Osteocyte (in vitro differentiated cells): Measurements from ENCODE around the gene CD3E. TPM values are rescaled to one million over a fixed set of nuclear protein-coding genes. Genes with fewer than 3 reads are reported as not detected.

ENCODE experiments used
- DNase-seq: peaks from one replicate; pipeline ENCODE4 v3.0.0; 2021; ENCODE audit warnings: mixed read lengths; ENCODE audit not compliant: unreplicated experiment; ENCODE audit errors: extremely low spot score
- H3K27ac Mint-ChIP-seq: one replicate; pipeline ENCODE4 v1.8.0; 2021; ENCODE audit warnings: mild to moderate bottlenecking, mixed read lengths; ENCODE audit not compliant: unreplicated experiment
- H3K27me3 Mint-ChIP-seq: one replicate; pipeline ENCODE4 v1.8.0; 2021; ENCODE audit warnings: mixed read lengths; ENCODE audit not compliant: unreplicated experiment
- H3K36me3 Mint-ChIP-seq: one replicate; pipeline ENCODE4 v1.8.0; 2021; ENCODE audit warnings: mixed read lengths; ENCODE audit not compliant: unreplicated experiment
- H3K4me1 Mint-ChIP-seq: one replicate; pipeline ENCODE4 v1.8.0; 2021; ENCODE audit warnings: mixed read lengths; ENCODE audit not compliant: unreplicated experiment
- H3K4me3 Mint-ChIP-seq: one replicate; pipeline ENCODE4 v1.8.0; 2021; ENCODE audit warnings: mild to moderate bottlenecking, moderate library complexity, mixed read lengths; ENCODE audit not compliant: unreplicated experiment
- H3K9me3 Mint-ChIP-seq: one replicate; pipeline ENCODE4 v1.8.0; 2021; ENCODE audit warnings: mixed read lengths; ENCODE audit not compliant: unreplicated experiment
- CTCF ChIP-seq: fragments of 200-600 bp; sonication (generic); IDR thresholded peaks from 2 replicates; pipeline ENCODE4 v1.5.0; 2021; ENCODE audit warnings: antibody characterized with exemption, mild to moderate bottlenecking, moderate library complexity
- long read RNA-seq: library from polyadenylated mRNA; unstranded; transcript quantifications from one replicate; pipeline ENCODE4 v2.0.0, GENCODE V29; 2021
- total RNA-seq: library from RNA; stranded (reverse); gene quantifications from 2 replicates; pipeline ENCODE4 v1.2.1, GENCODE V29; 2021

CD3E gene
- not detected in 2 replicates for total RNA-seq
- long read RNA-seq, result 0 reads

- Mint-ChIP-seq H3K27ac (no peak within 1 kb of the TSS), H3K9me3 (no peaks in the 10 kb centered on the region), H3K4me3 (no peak within 1 kb of the TSS), H3K4me1 (no peaks in the 10 kb centered on the region), H3K27me3 (peaks cover 42% of the 10 kb centered on the region), H3K36me3 (no peaks in the 10 kb centered on the region)
- no peak for TF ChIP-seq CTCF
- no peak for DNase-seq
Observed at GRCh38 chr11:118304568-118305248, at the start of gene CD3E. TSS of gene CD3E (plus strand) at chr11:118304730. CDS start at chr11:118304953, 223 bp downstream.

- no peak overlapping the region for H3K4me3 Mint-ChIP-seq
- H3K36me3 Mint-ChIP-seq, result no peaks in the 10 kb centered on the region
- H3K27me3 Mint-ChIP-seq, result peaks cover 58% of the 10 kb centered on the region
- DNase-seq, result no peak
- H3K4me1 Mint-ChIP-seq, result no peaks in the 10 kb centered on the region
- no peaks in the 10 kb centered on the region for H3K9me3 Mint-ChIP-seq
- no peak overlapping the region for H3K27ac Mint-ChIP-seq
- no peak for TF ChIP-seq CTCF
Observed at GRCh38 chr11:118258410-118258809, 46.1 kb upstream of the CD3E start.

GRCh38 chr11:118259138-118259537 is 45.4 kb upstream of the CD3E start:
- no peaks in the 10 kb centered on the region for H3K9me3 Mint-ChIP-seq
- no peak overlapping the region for H3K4me3 Mint-ChIP-seq
- H3K27ac Mint-ChIP-seq, result no peak overlapping the region
- no peak for DNase-seq
- peaks cover 65% of the 10 kb centered on the region for H3K27me3 Mint-ChIP-seq
- peaks cover under 1% of the 10 kb centered on the region for H3K4me1 Mint-ChIP-seq
- H3K36me3 Mint-ChIP-seq, result no peaks in the 10 kb centered on the region
- no peak for TF ChIP-seq CTCF

GRCh38 chr11:118260353-118260752 is 44.2 kb upstream of the CD3E start:
- Mint-ChIP-seq H3K27ac (no peak overlapping the region), H3K4me1 (peaks cover 2% of the 10 kb centered on the region), H3K9me3 (no peaks in the 10 kb centered on the region), H3K27me3 (peaks cover 66% of the 10 kb centered on the region), H3K4me3 (no peak overlapping the region), H3K36me3 (no peaks in the 10 kb centered on the region)
- TF ChIP-seq CTCF, result no peak
- no peak for DNase-seq

GRCh38 chr11:118263112-118263511 is 41.4 kb upstream of the CD3E start:
- no peak for DNase-seq
- peaks cover 2% of the 10 kb centered on the region for H3K4me1 Mint-ChIP-seq
- no peak overlapping the region for H3K4me3 Mint-ChIP-seq
- no peaks in the 10 kb centered on the region for H3K36me3 Mint-ChIP-seq
- peaks cover 69% of the 10 kb centered on the region for H3K27me3 Mint-ChIP-seq
- H3K9me3 Mint-ChIP-seq, result no peaks in the 10 kb centered on the region
- no peak overlapping the region for H3K27ac Mint-ChIP-seq
- TF ChIP-seq CTCF, result no peak
